Epithelial cell of esophagus (primary cell): ENCODE data around the gene TLK1.

Experiments
- DNase-seq: peaks from one replicate; pipeline ENCODE4 v3.0.0; 2010; ENCODE audit warnings: low read depth
- H3K4me3 ChIP-seq: 2 replicates; pipeline ENCODE4 v1.5.1; 2011; ENCODE audit warnings: mild to moderate bottlenecking, low read length, control low read depth
- TF ChIP-seq, protein P1 (sequence below): IDR thresholded peaks from 2 replicates; pipeline ENCODE4 v1.5.1; 2011; ENCODE audit warnings: low read depth, mild to moderate bottlenecking, low read length, control low read depth, inconsistent platforms; ENCODE audit not compliant: insufficient read depth; ENCODE audit errors: missing control alignments

The TLK1 gene

DNA sequence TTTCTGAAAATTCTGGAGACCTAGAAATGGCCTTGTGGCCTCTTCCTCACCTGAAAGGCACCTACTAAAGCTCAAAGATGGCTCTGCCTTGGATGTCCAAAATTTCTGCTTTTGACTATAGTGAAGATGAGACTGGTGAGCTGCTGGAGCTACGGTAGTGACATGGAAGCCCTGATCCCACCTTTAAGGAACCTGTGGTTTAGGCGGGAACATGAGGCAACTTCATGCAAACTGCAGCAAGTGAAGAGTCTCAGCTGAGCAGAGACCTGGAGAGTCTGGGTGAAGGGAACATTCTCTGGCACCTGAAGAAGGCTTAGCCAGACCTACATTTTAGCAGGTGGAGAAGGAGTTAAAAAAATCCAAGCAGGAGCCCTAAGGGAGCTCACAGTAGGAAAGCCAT lies 191.7 kb downstream of the TLK1 start:
- H3K4me3 ChIP-seq: no peak overlapping the region
- no peak for DNase-seq
- TF ChIP-seq, protein P1, sequence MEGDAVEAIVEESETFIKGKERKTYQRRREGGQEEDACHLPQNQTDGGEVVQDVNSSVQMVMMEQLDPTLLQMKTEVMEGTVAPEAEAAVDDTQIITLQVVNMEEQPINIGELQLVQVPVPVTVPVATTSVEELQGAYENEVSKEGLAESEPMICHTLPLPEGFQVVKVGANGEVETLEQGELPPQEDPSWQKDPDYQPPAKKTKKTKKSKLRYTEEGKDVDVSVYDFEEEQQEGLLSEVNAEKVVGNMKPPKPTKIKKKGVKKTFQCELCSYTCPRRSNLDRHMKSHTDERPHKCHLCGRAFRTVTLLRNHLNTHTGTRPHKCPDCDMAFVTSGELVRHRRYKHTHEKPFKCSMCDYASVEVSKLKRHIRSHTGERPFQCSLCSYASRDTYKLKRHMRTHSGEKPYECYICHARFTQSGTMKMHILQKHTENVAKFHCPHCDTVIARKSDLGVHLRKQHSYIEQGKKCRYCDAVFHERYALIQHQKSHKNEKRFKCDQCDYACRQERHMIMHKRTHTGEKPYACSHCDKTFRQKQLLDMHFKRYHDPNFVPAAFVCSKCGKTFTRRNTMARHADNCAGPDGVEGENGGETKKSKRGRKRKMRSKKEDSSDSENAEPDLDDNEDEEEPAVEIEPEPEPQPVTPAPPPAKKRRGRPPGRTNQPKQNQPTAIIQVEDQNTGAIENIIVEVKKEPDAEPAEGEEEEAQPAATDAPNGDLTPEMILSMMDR: no peak

DNA sequence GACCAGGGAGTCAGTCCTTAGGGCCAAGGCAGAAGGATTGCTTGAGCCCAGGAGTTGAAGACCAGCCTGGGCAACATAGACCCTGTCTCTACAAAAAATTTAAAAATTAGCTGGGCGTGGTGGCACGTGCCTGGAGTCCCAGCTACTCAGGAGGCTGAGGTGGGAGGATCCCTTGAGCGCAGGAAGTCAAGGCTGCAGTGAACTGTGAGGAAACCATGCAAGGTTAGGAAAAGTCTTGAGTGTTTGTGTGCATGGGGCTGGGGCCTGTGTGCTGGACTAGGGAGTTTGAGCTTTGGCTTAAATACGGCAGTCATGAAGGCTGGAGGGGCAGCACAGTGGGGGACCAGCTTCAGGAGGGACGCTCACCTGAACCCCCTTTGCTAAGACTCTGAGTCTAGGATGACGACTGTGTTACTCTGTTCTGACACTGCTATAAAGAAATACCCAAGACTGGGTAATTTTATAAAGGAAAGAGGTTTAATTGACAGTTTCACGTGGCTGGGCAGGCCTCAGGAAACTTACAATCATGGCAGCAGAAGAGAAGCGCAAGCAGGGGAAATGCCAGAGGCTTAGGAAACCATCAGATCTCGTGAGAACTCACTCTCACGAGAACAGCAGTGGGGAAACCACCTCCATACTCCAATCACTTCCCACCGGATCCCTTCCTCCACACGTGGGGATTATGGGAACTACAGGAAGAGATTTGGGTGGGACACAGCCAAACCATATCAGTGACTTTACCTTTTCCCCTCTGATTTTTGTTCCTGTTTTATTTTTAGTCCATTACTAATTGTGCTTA lies 192.3 kb downstream of the TLK1 start:
- H3K4me3 ChIP-seq: no peak overlapping the region
- TF ChIP-seq, protein P1: no peak
- no peak for DNase-seq

DNA sequence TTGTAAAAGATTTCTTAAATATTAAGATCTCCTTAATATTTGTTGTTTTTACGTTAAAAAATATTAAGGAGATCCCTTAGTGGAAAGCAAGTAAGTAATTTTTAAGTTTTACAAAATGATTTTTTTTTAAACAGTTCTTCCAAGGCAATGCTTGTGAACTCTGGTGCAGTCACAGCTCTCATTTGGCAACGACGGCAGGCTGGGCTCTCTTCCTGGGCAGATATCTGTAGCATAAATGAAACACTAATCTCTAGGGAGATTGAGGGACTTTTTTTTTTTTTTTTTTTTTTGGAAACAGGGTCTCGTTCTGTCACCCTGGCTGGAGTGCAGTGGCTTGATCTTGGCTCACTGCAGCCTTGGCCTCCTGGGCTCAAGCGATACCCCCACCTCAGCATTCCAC lies 193.1 kb downstream of the TLK1 start:
- DNase-seq: no peak
- TF ChIP-seq, protein P1: no peak
- H3K4me3 ChIP-seq: no peak overlapping the region

DNA sequence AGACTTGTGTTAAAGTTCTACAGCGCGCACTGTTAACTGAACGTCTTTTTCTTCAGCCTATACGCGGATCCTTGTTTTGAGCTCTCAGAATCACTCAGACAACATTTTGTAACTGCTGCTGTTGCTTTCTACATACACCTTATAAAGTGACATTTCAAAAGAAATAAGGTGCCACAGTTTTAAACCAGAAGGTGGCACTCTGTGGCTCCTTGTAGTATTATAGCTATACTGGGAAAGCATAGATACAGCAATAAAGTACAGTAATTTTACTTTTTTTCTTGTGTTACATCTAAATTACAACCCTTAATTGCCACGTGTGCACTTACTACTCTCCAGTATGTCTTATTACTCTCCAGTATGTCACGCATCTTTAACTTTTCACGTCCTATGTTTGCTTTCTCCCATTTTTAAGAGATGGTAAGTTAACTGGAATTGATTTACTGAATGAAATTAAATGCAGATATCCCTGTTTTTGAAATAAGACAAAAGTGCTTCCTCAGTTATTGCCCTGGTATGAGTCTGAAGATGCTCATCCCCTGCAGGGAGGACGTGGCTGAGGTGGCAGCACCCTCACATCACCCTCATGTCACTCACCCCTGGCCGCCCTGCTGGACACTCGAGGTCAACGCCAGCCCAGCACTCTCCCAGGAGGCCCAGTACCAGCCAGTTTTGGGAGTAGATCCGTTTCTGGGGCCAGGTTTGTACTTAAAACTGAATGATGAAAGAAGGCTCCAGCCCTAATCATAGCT lies 193.9 kb downstream of the TLK1 start:
- DNase-seq: no peak
- TF ChIP-seq, protein P1: no peak
- H3K4me3 ChIP-seq: no peak overlapping the region

DNA sequence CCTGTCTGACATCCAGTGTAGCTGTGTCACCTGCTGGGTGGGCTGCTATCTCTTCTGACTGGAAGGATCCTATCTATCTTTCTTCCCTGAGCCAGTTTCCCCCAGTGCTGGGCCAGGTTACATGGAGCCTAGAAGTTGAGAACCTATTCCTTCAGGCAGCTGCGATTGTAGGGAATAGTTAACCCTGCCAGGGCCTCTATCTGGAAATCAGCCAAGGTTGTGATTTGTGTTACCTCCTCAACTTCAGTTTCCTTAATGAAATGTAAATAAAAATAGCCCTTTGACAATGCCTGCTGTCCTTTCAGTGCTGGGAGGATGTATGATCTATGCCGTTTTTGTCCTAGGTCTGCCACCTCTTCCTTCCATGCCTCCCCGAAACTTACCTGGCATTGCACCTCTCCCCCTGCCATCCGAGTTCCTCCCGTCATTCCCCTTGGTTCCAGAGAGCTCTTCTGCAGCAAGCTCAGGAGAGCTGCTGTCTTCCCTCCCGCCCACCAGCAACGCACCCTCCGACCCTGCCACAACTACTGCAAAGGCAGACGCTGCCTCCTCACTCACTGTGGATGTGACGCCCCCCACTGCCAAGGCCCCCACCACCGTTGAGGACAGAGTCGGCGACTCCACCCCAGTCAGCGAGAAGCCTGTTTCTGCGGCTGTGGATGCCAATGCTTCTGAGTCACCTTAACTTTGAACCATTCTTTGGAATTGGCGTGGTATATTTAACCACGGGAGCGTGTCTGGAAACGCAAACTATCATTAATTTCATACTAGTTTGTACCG lies 195.1 kb downstream of the TLK1 start:
- no peak overlapping the region for H3K4me3 ChIP-seq
- DNase-seq: peak; percentile 73
- TF ChIP-seq, protein P1: no peak

DNA sequence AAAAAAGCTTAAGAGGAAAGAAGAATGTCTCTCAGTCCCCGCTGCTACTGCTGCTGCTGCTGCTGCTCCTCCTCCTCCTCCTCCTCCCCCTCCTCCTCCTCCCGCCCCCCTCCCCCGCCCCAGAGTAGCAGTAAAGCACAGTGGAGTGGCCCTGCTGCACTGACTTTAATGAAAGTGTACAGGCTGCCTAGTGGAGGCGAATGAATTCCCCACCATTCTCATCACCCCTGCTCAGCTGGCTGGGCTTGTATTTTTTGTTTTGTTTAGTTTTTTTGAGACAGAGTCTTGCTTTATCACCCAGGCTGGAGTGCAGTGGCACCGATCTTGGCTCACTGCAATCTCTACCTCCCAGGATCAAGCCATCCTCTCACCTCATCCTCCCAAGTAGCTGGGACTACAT lies 197.3 kb downstream of the TLK1 start:
- H3K4me3 ChIP-seq: no peak overlapping the region
- DNase-seq: no peak
- TF ChIP-seq, protein P1: no peak
